Activated T-cell treated with anti-CD3 and anti-CD28 coated beads for 24 hours (primary cell): ENCODE data around the gene BLTP3A.
A peak's percentile ranks its signal among the peaks of the same experiment; 100 is the strongest.
"Not testable (repeated sequence)": the region's sequence is repeated elsewhere in the genome, so short reads cannot be mapped to it uniquely, and the experiment has no call there.

ENCODE experiments used
- DNase-seq: peaks from one replicate; pipeline ENCODE4 v3.0.0-alpha.2; 2020; ENCODE audit warnings: low read depth

Gene BLTP3A

DNA sequence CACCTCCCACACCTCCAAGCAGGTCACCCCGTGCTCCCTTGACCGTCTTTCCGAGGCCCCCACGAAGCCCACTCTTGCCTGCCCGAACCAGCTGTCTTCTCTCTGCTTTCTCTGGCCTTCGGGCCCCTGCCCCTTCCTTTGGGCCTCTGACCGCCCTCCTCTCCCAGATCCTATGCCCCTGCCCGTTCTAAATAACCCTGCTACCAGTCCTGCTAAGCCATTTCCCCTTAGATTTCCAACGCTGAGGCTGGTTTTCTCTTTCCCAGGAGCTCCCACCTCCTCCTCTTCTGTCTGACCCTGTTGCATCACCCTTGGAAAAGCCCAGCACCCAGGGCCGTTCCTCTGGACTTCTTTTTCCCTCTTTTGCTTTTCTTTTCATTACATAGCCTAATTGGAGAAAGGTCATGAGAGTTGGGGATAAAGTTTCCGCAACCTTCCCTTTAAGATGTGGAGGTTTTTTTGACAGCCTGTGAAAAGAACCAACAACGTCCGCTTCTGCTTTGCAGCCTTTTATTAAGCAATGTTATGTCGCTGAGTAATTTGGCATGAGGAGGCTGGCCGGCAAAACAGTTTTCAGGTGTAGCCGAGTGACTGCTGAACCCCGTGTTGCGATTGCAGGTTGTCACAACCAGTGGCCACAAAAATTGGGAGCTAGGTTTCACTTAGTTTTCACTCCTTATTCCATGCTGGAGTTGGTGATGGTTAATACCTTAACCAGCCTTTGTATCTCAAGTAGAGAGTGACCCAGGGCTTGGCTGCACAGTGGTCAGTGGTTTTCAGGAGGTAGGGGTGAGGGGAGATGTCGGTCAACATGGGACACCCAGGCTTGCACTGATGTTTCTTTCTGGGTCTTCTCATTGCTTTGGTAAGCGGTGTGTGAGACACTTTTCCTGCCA lies 970 bp downstream of the BLTP3A start:
- peak; percentile 7 for DNase-seq

DNA sequence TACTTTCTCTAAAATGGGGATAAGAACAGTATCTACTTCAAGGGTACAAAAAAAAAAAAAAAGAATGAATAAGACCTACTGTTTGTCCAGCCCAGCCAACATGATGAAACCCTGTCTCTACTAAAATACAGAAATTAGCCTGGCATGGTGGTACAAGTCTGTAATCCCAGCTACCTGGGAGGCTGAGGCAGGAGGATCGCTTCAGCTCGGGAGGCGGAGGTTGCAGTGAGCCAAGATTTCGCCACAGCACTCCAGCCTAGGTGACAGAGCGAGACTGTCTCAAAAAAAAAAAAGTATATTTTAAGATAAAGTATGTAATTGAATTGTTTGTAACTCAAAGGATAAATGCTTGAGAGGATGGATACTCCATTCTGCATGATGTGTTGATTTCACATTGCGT lies 2.0 kb downstream of the BLTP3A start:
- DNase-seq = no peak

DNA sequence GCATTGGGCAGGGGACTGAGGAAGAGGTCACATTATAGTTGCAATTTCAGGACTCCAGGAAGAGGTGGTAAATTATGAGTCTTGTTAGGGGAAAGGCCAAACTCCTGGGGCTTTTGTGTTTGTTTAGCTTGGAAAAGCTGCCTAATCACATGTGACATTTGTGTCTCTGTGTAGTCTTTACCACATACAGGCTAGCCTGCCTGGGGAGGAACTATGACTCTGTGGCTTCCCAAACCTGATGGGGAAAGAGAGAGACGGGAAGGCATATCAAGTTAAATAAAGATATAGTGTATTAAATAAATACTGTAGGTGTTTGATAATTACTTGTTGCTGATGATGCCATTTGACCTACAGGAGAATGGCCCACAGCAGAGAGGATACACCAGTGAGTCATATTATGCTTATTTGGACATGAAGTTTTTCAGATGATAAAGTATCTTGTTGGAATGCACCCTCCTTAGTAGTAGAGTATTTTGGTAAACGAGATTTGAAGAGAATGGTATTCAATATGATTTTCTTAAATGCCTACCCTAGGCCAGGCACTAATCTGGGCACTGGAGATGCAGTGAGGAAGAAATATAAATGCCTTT lies 4.0 kb downstream of the BLTP3A start:
- no peak for DNase-seq

DNA sequence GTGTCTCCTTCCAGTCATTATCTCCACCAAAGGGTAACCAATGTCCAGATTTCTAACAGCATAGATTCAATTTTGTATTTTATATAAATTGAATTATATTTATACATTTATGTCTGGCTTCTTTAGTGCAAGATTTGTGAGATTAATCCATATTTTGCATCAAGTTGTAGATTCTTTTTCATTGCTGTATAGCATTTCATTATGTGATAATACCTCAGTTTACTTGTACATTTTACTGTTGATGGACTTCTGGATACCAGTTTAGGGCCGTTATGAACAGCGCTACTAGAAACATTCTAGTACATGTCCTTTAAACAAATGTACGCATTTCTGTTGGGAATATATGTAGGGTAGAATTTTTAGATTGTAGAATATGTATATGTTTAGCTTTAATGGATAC lies 6.2 kb downstream of the BLTP3A start:
- DNase-seq = no peak

GRCh38 chr6:34799547-34799946 lies 7.7 kb downstream of the BLTP3A start:
- no peak for DNase-seq

- no peak for DNase-seq
Measured at GRCh38 chr6:34804543-34804942, 12.7 kb downstream of the BLTP3A start.

- not testable (repeated sequence) for DNase-seq
Measured at GRCh38 chr6:34805074-34805473, 13.2 kb downstream of the BLTP3A start.

DNA sequence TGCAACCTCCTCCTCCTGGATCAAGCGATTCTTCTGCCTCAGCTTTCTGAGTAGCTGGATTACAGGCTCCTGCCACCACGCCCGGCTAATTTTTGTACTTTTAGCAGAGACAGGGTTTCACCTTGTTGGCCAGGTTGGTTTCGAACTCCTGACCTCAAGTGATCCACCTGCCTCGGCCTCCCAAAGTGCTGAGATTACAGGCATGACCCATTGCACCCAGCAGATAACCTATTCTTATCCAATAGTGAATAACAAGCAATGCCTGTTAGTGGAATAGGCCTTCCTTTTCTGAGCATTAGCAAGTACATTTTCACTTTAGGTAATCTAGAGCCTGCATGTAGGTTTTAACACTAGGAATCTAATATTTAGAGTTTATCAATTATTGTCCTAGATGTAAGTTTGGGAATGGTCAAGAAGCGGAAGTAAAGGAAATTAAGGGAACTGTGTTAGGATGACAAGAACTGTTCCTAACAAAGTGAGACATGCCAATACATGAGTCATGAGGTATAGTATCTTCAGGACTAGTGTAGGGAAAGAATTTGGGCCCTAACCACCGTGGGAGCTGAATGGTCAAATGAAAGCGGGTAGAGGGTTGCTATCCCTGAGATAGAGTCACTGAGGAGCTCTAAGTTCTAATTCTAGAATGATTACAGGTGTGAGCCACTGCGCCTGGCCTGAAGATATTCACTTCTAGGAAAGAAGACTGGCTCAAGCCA lies 15.0 kb downstream of the BLTP3A start:
- no peak for DNase-seq

GRCh38 chr6:34808473-34808872 lies 16.6 kb downstream of the BLTP3A start:
- not testable (repeated sequence) for DNase-seq

GRCh38 chr6:34809419-34809818 lies 17.5 kb downstream of the BLTP3A start:
- DNase-seq = not testable (repeated sequence)

GRCh38 chr6:34810017-34810882 lies 18.4 kb downstream of the BLTP3A start:
- DNase-seq = no peak

DNA sequence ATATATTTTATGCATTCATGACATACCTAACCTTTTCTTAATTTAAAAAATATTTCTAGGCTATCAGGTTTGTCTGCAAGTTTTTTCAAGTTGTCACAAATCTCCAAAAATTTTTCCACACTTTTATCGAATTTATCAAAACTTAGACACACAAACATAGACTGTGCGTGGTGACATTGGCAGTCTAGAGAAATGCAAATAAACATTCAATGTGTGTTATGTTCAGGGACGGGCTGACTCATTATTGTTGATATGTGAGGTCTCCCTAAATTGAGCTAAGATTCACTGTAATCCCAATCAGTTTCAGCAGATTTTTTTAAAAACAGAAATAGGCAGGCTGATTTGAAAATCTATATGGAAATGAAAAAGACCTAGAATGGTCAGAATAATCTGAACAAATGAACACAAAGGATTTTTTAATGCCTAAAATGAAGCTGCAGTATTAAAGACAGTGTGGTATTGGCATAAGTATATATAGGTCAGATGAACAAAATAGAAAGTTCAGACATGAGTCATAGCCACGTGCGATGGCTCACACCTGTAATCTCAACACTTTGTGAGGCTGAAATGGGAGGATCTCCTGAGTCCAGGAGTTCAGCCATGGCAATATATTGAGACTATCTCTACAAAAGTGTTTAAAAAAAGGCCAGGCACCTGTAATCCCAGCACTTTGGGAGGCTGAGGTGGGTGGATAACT lies 19.2 kb downstream of the BLTP3A start:
- DNase-seq = no peak

GRCh38 chr6:34813028-34813713 lies 21.3 kb downstream of the BLTP3A start:
- no peak for DNase-seq

GRCh38 chr6:34816635-34817301 lies 24.9 kb downstream of the BLTP3A start:
- no peak for DNase-seq

DNA sequence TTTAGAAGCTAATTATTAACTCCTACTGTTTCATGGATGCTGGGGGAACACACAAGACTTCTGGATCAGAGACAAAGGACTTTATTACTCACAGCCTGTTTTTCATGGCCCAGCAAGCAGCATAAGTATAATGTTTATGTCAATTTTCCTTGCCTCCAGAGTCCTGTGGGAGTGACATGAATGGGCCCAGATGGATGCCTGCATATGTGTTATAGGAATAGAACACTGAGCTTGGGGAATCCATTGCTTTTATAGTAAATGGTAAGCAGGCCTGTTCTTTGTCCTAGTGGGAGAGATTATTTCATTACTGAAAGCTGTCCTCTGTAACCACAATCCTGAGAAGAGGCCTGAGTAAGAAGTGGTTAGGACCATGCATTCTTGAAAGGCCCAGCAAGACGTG lies 25.6 kb downstream of the BLTP3A start:
- no peak for DNase-seq

DNA sequence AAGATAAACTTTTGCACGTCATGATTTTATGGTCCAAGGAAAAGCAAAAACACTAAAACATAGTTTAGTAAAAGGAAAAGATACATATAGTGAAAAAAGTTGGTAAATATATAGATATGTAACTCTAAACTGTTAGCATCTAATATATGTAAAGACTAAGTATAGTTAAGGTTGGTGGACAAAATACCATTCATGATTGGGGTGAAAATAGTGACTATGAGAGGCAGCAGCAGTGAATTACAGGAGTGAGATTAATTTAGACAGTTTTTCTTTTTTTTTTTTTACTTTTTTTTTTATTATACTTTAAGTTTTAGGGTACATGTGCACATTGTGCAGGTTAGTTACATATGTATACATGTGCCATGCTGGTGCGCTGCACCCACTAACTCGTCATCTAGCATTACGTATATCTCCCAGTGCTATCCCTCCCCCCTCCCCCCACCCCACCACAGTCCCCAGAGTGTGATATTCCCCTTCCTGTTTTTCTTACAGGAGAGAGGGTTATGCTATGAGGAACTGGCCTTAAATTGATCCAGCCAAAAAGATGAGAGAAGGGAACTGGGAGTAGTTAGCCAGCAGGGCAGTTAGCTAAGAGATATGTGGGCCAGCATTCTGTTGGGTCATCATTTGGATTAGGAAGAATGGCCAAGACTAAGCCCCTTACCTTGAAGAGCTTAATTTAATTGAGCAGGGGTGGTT lies 27.1 kb downstream of the BLTP3A start:
- DNase-seq = not testable (repeated sequence)

GRCh38 chr6:34819571-34820480 lies 27.9 kb downstream of the BLTP3A start:
- no peak for DNase-seq

DNA sequence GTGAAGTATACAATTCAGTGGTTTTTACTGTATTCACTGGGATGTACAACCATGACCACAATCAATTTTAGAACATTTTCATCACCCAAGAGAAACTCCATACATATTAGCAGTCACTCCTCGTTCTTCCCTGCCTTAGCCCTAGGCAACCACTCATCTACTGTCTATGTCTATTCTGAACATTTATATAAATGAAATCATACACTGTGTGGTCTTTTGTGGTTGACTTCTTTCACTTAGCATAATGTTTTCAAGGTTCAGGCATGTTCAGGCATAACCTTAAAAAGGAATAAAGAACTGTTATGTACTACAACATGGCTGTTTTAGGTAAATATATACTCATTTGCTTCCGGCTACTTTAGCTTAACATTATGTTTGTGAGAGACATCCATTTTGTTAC lies 37.3 kb downstream of the BLTP3A start:
- DNase-seq = no peak
